IPS DF 19.7 (cell line): ENCODE data around the gene TRIM56.
"Not testable (repeated sequence)": the region's sequence is repeated elsewhere in the genome, so short reads cannot be mapped to it uniquely, and the experiment has no call there.

Experiments
- DNase-seq: peaks from one replicate; pipeline ENCODE4 v3.0.0-alpha.2; 2013; ENCODE audit warnings: low read depth, low spot score

Gene TRIM56

GRCh38 chr7:101111261-101111660, 26.0 kb downstream of the TRIM56 start:
- DNase-seq: no peak

- no peak for DNase-seq
Observed at GRCh38 chr7:101112233-101112632, 27.0 kb downstream of the TRIM56 start.

GRCh38 chr7:101113140-101113539, 27.9 kb downstream of the TRIM56 start:
- DNase-seq: not testable (repeated sequence)

GRCh38 chr7:101113836-101114235, 28.6 kb downstream of the TRIM56 start:
- DNase-seq: no peak

GRCh38 chr7:101114492-101114891, 29.2 kb downstream of the TRIM56 start:
- DNase-seq: no peak

GRCh38 chr7:101115215-101115614, 29.9 kb downstream of the TRIM56 start:
- DNase-seq: no peak

GRCh38 chr7:101116898-101117297, 31.6 kb downstream of the TRIM56 start:
- DNase-seq: no peak

- no peak for DNase-seq
Observed at GRCh38 chr7:101118856-101119255, 33.6 kb downstream of the TRIM56 start.

GRCh38 chr7:101119876-101120275, 34.6 kb downstream of the TRIM56 start:
- no peak for DNase-seq

- no peak for DNase-seq
Observed at GRCh38 chr7:101120315-101120714, 35.0 kb downstream of the TRIM56 start.

- DNase-seq: not testable (repeated sequence)
Observed at GRCh38 chr7:101121631-101121990, 36.3 kb downstream of the TRIM56 start.

- peak; percentile 83 for DNase-seq
Observed at GRCh38 chr7:101121991-101122932, 37.0 kb downstream of the TRIM56 start.

GRCh38 chr7:101122933-101123702, 37.8 kb downstream of the TRIM56 start:
- no peak for DNase-seq

- no peak for DNase-seq
Observed at GRCh38 chr7:101123703-101124068, 38.4 kb downstream of the TRIM56 start.

- DNase-seq: no peak
Observed at GRCh38 chr7:101124376-101125056, 39.2 kb downstream of the TRIM56 start.

GRCh38 chr7:101125989-101126650, 40.8 kb downstream of the TRIM56 start:
- no peak for DNase-seq

GRCh38 chr7:101126651-101127459, 41.6 kb downstream of the TRIM56 start, which contains the start of gene SERPINE1:
Gene SERPINE1 (plus strand): TSS chr7:101127104. CDS start chr7:101128394, 1,290 bp downstream.
- no peak for DNase-seq

GRCh38 chr7:101127460-101128039, 42.3 kb downstream of the TRIM56 start:
- no peak for DNase-seq

GRCh38 chr7:101128040-101128834, 43.0 kb downstream of the TRIM56 start:
- no peak for DNase-seq
